Measurements from ENCODE around the gene PHLPP1.

The PHLPP1 gene

DNA sequence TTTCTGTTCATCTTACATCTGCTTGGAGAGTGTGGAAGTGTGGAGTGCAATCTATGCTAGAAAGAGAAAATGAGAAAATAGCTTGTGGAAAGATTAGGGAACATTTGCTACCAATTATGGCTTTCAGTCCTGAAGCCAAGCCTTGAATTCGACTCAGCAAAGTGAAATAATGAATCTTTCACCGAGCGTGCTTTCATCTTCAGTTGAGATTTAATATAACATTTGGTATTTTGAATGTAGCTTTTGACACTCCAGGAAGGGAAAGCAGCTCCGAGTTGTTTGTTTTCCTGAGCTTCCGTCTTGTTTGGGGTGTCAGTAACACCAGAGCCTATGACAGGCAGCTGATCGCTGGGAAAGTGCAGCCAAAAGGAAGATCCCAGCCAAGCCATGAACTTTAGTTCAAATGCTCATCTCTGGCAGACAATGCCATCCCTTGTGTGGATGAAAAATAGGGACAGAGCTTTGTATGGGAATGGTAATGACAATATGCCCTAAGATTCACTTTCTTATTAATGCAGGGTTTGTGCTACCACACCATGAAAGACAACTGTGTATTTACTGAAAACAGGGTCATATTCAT is 25.0 kb upstream of the PHLPP1 start:
- Histone ChIP-seq H2AFZ (ENCODE audit: low read depth, low read length) (no peak overlapping the region), H3K23ac (ENCODE audit: low read length in 2 of 2) (no peak overlapping the region), H2BK12ac (ENCODE audit: low read length in 2 of 2) (no peak overlapping the region), H3K4me2 (ENCODE audit: low read length, poor library complexity, severe bottlenecking) (no peak overlapping the region), H2AK5ac (ENCODE audit: low read length, severe bottlenecking) (no peak overlapping the region), H3K4me3 (ENCODE audit: insufficient read depth in 1 of 2, low read depth in 1 of 2, low read length in 2 of 2) (peak overlapping the region in 1 of 2 experiments; percentile 69), H3K14ac (ENCODE audit: low read length in 2 of 2) (no peak overlapping the region), H4K91ac (ENCODE audit: low read length) (no peak overlapping the region), H3K9ac (ENCODE audit: low read length) (peak overlapping the region; percentile 56), H3K4me1 (ENCODE audit: control insufficient read depth, insufficient read depth, low read depth, low read length) (no peaks in the 10 kb centered on the region), H3K27ac (ENCODE audit: low read length, poor library complexity, severe bottlenecking) (no peak overlapping the region), H3K18ac (ENCODE audit: low read depth in 1 of 2, low read length in 2 of 2) (no peak overlapping the region), H2BK5ac (ENCODE audit: low read depth, low read length, poor library complexity, severe bottlenecking) (no peak overlapping the region), H3K36me3 (ENCODE audit: control insufficient read depth in 1 of 2, insufficient read depth in 2 of 2, low read depth in 1 of 2, low read length in 2 of 2) (no peaks in the 10 kb centered on the region), H2BK15ac (ENCODE audit: low read depth, poor library complexity, severe bottlenecking) (no peak overlapping the region), H3K79me1 (replicated peaks; ENCODE audit: low read length, poor library complexity, severe bottlenecking) (no peaks in the 10 kb centered on the region), H3K9me3 (ENCODE audit: control insufficient read depth, low read length) (peaks cover 37% of the 10 kb centered on the region), H4K8ac (ENCODE audit: low read length) (no peak overlapping the region), H3K4ac (ENCODE audit: low read depth in 1 of 2, low read length in 2 of 2) (no peak overlapping the region), H2BK120ac (ENCODE audit: low read depth, low read length) (no peak overlapping the region), H3K27me3 (ENCODE audit: control insufficient read depth in 1 of 2, insufficient read depth in 1 of 2, low read length in 2 of 2) (no peaks in the 10 kb centered on the region)
- no peak for DNase-seq
- WGBS, result 91% methylated on average over 6 of the region's 6 CpGs

- no peaks in the 10 kb centered on the region for H3K79me1 ChIP-seq (replicated peaks; ENCODE audit: low read length, poor library complexity, severe bottlenecking)
- no peaks in the 10 kb centered on the region for H3K27me3 ChIP-seq (ENCODE audit: control insufficient read depth in 1 of 2, insufficient read depth in 1 of 2, low read length in 2 of 2)
- no peak overlapping the region for H4K8ac ChIP-seq (ENCODE audit: low read length)
- H3K27ac ChIP-seq (ENCODE audit: low read length, poor library complexity, severe bottlenecking), result no peak overlapping the region
- no peaks in the 10 kb centered on the region for H3K36me3 ChIP-seq (ENCODE audit: control insufficient read depth in 1 of 2, insufficient read depth in 2 of 2, low read depth in 1 of 2, low read length in 2 of 2)
- DNase-seq, result no peak
- H2BK5ac ChIP-seq (ENCODE audit: low read depth, low read length, poor library complexity, severe bottlenecking), result no peak overlapping the region
- H3K4me1 ChIP-seq (ENCODE audit: control insufficient read depth, insufficient read depth, low read depth, low read length), result no peaks in the 10 kb centered on the region
- no peak overlapping the region for H2BK12ac ChIP-seq (ENCODE audit: low read length in 2 of 2)
- no peak overlapping the region for H3K18ac ChIP-seq (ENCODE audit: low read depth in 1 of 2, low read length in 2 of 2)
- no peak overlapping the region for H2BK120ac ChIP-seq (ENCODE audit: low read depth, low read length)
- H3K9ac ChIP-seq (ENCODE audit: low read length), result no peak overlapping the region
- H3K4ac ChIP-seq (ENCODE audit: low read depth in 1 of 2, low read length in 2 of 2), result no peak overlapping the region
- no peak overlapping the region for H2AFZ ChIP-seq (ENCODE audit: low read depth, low read length)
- H3K4me2 ChIP-seq (ENCODE audit: low read length, poor library complexity, severe bottlenecking), result no peak overlapping the region
- WGBS, result 73% methylated on average over 1 of the region's 1 CpG
- H3K23ac ChIP-seq (ENCODE audit: low read length in 2 of 2), result no peak overlapping the region
- H2AK5ac ChIP-seq (ENCODE audit: low read length, severe bottlenecking), result no peak overlapping the region
- H3K14ac ChIP-seq (ENCODE audit: low read length in 2 of 2), result no peak overlapping the region
- H3K4me3 ChIP-seq (ENCODE audit: insufficient read depth in 1 of 2, low read depth in 1 of 2, low read length in 2 of 2), result no peak overlapping the region
- H2BK15ac ChIP-seq (ENCODE audit: low read depth, poor library complexity, severe bottlenecking), result no peak overlapping the region
- peaks cover 20% of the 10 kb centered on the region for H3K9me3 ChIP-seq (ENCODE audit: control insufficient read depth, low read length)
- H4K91ac ChIP-seq (ENCODE audit: low read length), result no peak overlapping the region
Measured at GRCh38 chr18:62693659-62694058, 21.7 kb upstream of the PHLPP1 start.

GRCh38 chr18:62697636-62698035 is 17.7 kb upstream of the PHLPP1 start:
- Histone ChIP-seq H4K91ac (ENCODE audit: low read length) (no peak overlapping the region), H2AFZ (ENCODE audit: low read depth, low read length) (no peak overlapping the region), H4K8ac (ENCODE audit: low read length) (no peak overlapping the region), H3K79me1 (replicated peaks; ENCODE audit: low read length, poor library complexity, severe bottlenecking) (no peaks in the 10 kb centered on the region), H3K4me1 (ENCODE audit: control insufficient read depth, insufficient read depth, low read depth, low read length) (no peaks in the 10 kb centered on the region), H3K4me3 (ENCODE audit: insufficient read depth in 1 of 2, low read depth in 1 of 2, low read length in 2 of 2) (no peak overlapping the region), H2BK120ac (ENCODE audit: low read depth, low read length) (no peak overlapping the region), H3K9ac (ENCODE audit: low read length) (no peak overlapping the region), H3K9me3 (ENCODE audit: control insufficient read depth, low read length) (peaks cover 4% of the 10 kb centered on the region), H2AK5ac (ENCODE audit: low read length, severe bottlenecking) (no peak overlapping the region), H3K27me3 (ENCODE audit: control insufficient read depth in 1 of 2, insufficient read depth in 1 of 2, low read length in 2 of 2) (peaks cover 0 to 6% of the 10 kb centered on the region in 2 experiments), H3K27ac (ENCODE audit: low read length, poor library complexity, severe bottlenecking) (no peak overlapping the region), H3K18ac (ENCODE audit: low read depth in 1 of 2, low read length in 2 of 2) (no peak overlapping the region), H2BK12ac (ENCODE audit: low read length in 2 of 2) (no peak overlapping the region), H2BK5ac (ENCODE audit: low read depth, low read length, poor library complexity, severe bottlenecking) (no peak overlapping the region), H3K4me2 (ENCODE audit: low read length, poor library complexity, severe bottlenecking) (no peak overlapping the region), H3K4ac (ENCODE audit: low read depth in 1 of 2, low read length in 2 of 2) (no peak overlapping the region), H3K36me3 (ENCODE audit: control insufficient read depth in 1 of 2, insufficient read depth in 2 of 2, low read depth in 1 of 2, low read length in 2 of 2) (no peaks in the 10 kb centered on the region), H3K14ac (ENCODE audit: low read length in 2 of 2) (no peak overlapping the region), H3K23ac (ENCODE audit: low read length in 2 of 2) (no peak overlapping the region), H2BK15ac (ENCODE audit: low read depth, poor library complexity, severe bottlenecking) (no peak overlapping the region)
- DNase-seq, result no peak

DNA sequence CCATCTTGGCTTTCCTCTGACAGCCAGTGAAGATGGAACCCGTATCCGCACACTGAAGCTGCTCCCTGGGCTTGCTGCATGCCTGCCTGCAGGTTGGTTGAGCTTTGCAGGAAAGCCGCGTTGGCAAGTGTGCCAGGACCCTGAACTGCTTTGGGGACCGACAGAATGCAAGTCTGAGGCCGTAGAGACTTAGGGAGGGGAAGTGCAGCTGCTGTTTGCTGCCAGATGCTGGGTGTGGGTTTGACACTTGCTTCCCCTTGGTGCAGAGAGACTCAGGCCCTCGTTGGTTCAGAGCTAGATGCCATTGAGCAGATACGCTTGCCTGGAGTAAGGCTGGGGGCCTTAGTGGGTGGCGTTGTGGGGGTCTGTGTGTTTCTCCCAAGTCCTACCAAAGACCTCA is 13.1 kb upstream of the PHLPP1 start:
- Histone ChIP-seq H2BK120ac (ENCODE audit: low read depth, low read length) (no peak overlapping the region), H3K9me3 (ENCODE audit: control insufficient read depth, low read length) (peaks cover 4% of the 10 kb centered on the region), H4K91ac (ENCODE audit: low read length) (no peak overlapping the region), H3K27ac (ENCODE audit: low read length, poor library complexity, severe bottlenecking) (no peak overlapping the region), H3K14ac (ENCODE audit: low read length in 2 of 2) (no peak overlapping the region), H3K27me3 (ENCODE audit: control insufficient read depth in 1 of 2, insufficient read depth in 1 of 2, low read length in 2 of 2) (peaks cover 0 to 23% of the 10 kb centered on the region in 2 experiments), H2BK5ac (ENCODE audit: low read depth, low read length, poor library complexity, severe bottlenecking) (no peak overlapping the region), H2AFZ (ENCODE audit: low read depth, low read length) (no peak overlapping the region), H2BK12ac (ENCODE audit: low read length in 2 of 2) (no peak overlapping the region), H3K4me3 (ENCODE audit: insufficient read depth in 1 of 2, low read depth in 1 of 2, low read length in 2 of 2) (no peak overlapping the region), H3K4me2 (ENCODE audit: low read length, poor library complexity, severe bottlenecking) (no peak overlapping the region), H3K18ac (ENCODE audit: low read depth in 1 of 2, low read length in 2 of 2) (no peak overlapping the region), H3K9ac (ENCODE audit: low read length) (no peak overlapping the region), H2BK15ac (ENCODE audit: low read depth, poor library complexity, severe bottlenecking) (no peak overlapping the region), H2AK5ac (ENCODE audit: low read length, severe bottlenecking) (no peak overlapping the region), H3K36me3 (ENCODE audit: control insufficient read depth in 1 of 2, insufficient read depth in 2 of 2, low read depth in 1 of 2, low read length in 2 of 2) (no peaks in the 10 kb centered on the region), H3K23ac (ENCODE audit: low read length in 2 of 2) (no peak overlapping the region), H3K4ac (ENCODE audit: low read depth in 1 of 2, low read length in 2 of 2) (no peak overlapping the region), H3K4me1 (ENCODE audit: control insufficient read depth, insufficient read depth, low read depth, low read length) (no peaks in the 10 kb centered on the region), H4K8ac (ENCODE audit: low read length) (no peak overlapping the region), H3K79me1 (replicated peaks; ENCODE audit: low read length, poor library complexity, severe bottlenecking) (no peaks in the 10 kb centered on the region)
- no peak for DNase-seq
- 73% methylated on average over 9 of the region's 9 CpGs for WGBS
